ENCODE data around the gene LRIT1.

LRIT1 gene

GRCh38 chr10:84270708-84271107 is 29.4 kb upstream of the LRIT1 start:
- H3K4me3 ChIP-seq (ENCODE audit: low read depth, low read length), result no peak overlapping the region
- no peak for DNase-seq (ENCODE audit: low read depth)
- TF ChIP-seq MYC (IDR thresholded peaks at IDR 0.05; ENCODE audit: low read depth, low read length) (no peak), MAX (IDR thresholded peaks at IDR 0.05; ENCODE audit: low read depth, low read length) (no peak), CTCF (IDR thresholded peaks at IDR 0.05; ENCODE audit: low read depth, low read length) (no peak), POLR2A (IDR thresholded peaks at IDR 0.05; ENCODE audit: extremely low read depth, insufficient read length) (no peak)

- H3K4me3 ChIP-seq (ENCODE audit: low read depth, low read length), result no peak overlapping the region
- DNase-seq (ENCODE audit: low read depth), result no peak
- no peak for TF ChIP-seq MYC (IDR thresholded peaks at IDR 0.05; ENCODE audit: low read depth, low read length)
- TF ChIP-seq MAX (IDR thresholded peaks at IDR 0.05; ENCODE audit: low read depth, low read length), result no peak
- no peak for TF ChIP-seq CTCF (IDR thresholded peaks at IDR 0.05; ENCODE audit: low read depth, low read length)
These were observed 28.4 kb upstream of the LRIT1 start for GRCh38 chr10:84269773-84270172.

GRCh38 chr10:84269162-84269561 is 27.8 kb upstream of the LRIT1 start:
- TF ChIP-seq MAX (IDR thresholded peaks at IDR 0.05; ENCODE audit: low read depth, low read length), result no peak
- no peak for DNase-seq (ENCODE audit: low read depth)
- H3K4me3 ChIP-seq (ENCODE audit: low read depth, low read length), result no peak overlapping the region

GRCh38 chr10:84267503-84268126 is 26.3 kb upstream of the LRIT1 start:
- no peak overlapping the region for H3K4me3 ChIP-seq (ENCODE audit: low read depth, low read length)
- TF ChIP-seq CTCF (IDR thresholded peaks at IDR 0.05; ENCODE audit: low read depth, low read length) (peak; percentile 66), POLR2A (IDR thresholded peaks at IDR 0.05; ENCODE audit: extremely low read depth, insufficient read length) (no peak)
- DNase-seq (ENCODE audit: low read depth), result peak; percentile 38

- no peak for TF ChIP-seq CTCF (IDR thresholded peaks at IDR 0.05; ENCODE audit: low read depth, low read length)
- TF ChIP-seq POLR2A (IDR thresholded peaks at IDR 0.05; ENCODE audit: extremely low read depth, insufficient read length), result no peak
- no peak for TF ChIP-seq MAX (IDR thresholded peaks at IDR 0.05; ENCODE audit: low read depth, low read length)
- TF ChIP-seq MYC (IDR thresholded peaks at IDR 0.05; ENCODE audit: low read depth, low read length), result no peak
- H3K4me3 ChIP-seq (ENCODE audit: low read depth, low read length), result no peak overlapping the region
- DNase-seq (ENCODE audit: low read depth), result no peak
These were observed 24.1 kb upstream of the LRIT1 start for GRCh38 chr10:84265418-84265817.

- H3K4me3 ChIP-seq (ENCODE audit: low read depth, low read length), result no peak overlapping the region
- peak; percentile 61 for DNase-seq (ENCODE audit: low read depth)
- no peak for TF ChIP-seq MAX (IDR thresholded peaks at IDR 0.05; ENCODE audit: low read depth, low read length)
- peak; percentile 91 for TF ChIP-seq CTCF (IDR thresholded peaks at IDR 0.05; ENCODE audit: low read depth, low read length)
These were observed 23.3 kb upstream of the LRIT1 start for GRCh38 chr10:84264611-84265141.
